ENCODE measurements around the gene NR3C2. TPM values are rescaled to one million over a fixed set of nuclear protein-coding genes. Genes with fewer than 3 reads are reported as not detected.

NR3C2 gene
- polyA plus RNA-seq, 1 of the 3 experiments (the other 2 are of a cell fraction) = 0.02 TPM

DNA sequence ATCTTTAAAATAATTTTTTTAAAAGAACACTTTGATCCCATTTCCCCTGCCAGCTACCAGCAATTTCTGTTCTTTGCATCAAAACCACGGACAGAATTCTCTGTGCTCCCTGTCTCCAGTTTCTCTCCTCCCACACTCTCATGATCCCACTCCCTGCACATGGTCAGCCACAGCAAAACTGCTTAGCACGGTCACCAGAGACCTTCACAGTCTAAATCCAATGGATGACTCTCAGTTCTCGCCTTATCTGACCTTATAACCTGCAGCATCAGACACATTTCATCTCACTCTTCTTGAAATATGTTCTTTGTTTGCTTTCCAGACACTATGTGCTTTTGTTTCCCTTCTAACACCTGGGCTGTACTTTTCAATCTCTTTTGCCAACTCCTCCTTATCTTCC, 131.5 kb downstream of the NR3C2 start:
- Histone ChIP-seq H3F3A (replicated peaks; ENCODE audit: insufficient read depth) (no peaks in the 10 kb centered on the region), H3K9me2 (no peaks in the 10 kb centered on the region), H3K36me3 (replicated peaks in 1 of 2; ENCODE audit: control insufficient read depth in 1 of 2, insufficient read depth in 2 of 2, low read length in 1 of 2) (no peaks in the 10 kb centered on the region), H2AFZ (ENCODE audit: low read depth) (no peak overlapping the region), H3K27me3 (ENCODE audit: insufficient read depth) (no peaks in the 10 kb centered on the region), H4K20me1 (ENCODE audit: insufficient read depth) (no peaks in the 10 kb centered on the region), H3K4me2 (no peak overlapping the region), H3K9ac (no peak overlapping the region), H3K4me3 (ENCODE audit: low read depth in 2 of 2, low read length in 1 of 2) (no peak overlapping the region), H3K27ac (ENCODE audit: low read depth in 2 of 2, low read length in 1 of 2) (no peak overlapping the region), H3K4me1 (ENCODE audit: control insufficient read depth in 1 of 2, insufficient read depth in 2 of 2, low read depth in 1 of 2, low read length in 1 of 2) (no peaks in the 10 kb centered on the region), H3K79me2 (ENCODE audit: insufficient read depth) (no peaks in the 10 kb centered on the region), H3K9me3 (no peaks in the 10 kb centered on the region; the same call in 1 of the 2 replicates)
- no peak for DNase-seq
- POLR2A ChIA-PET = no interaction called here
- CTCF ChIA-PET = no interaction called here
- TF ChIP-seq, protein P1, sequence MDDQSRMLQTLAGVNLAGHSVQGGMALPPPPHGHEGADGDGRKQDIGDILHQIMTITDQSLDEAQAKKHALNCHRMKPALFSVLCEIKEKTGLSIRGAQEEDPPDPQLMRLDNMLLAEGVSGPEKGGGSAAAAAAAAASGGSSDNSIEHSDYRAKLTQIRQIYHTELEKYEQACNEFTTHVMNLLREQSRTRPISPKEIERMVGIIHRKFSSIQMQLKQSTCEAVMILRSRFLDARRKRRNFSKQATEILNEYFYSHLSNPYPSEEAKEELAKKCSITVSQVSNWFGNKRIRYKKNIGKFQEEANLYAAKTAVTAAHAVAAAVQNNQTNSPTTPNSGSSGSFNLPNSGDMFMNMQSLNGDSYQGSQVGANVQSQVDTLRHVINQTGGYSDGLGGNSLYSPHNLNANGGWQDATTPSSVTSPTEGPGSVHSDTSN (IDR thresholded peaks at IDR 0.05) = no peak
- TF ChIP-seq EP300 (IDR thresholded peaks at IDR 0.05; ENCODE audit: borderline replicate concordance in 1 of 2, low read depth in 1 of 2, low read length in 1 of 2) = no peak
- no peak for TF ChIP-seq POLR2AphosphoS5 (IDR thresholded peaks at IDR 0.05; ENCODE audit: low read depth, low read length)
- 26% methylated on average over 3 of the region's 3 CpGs for WGBS (ENCODE audit: low lambda C conversion rate)

DNA sequence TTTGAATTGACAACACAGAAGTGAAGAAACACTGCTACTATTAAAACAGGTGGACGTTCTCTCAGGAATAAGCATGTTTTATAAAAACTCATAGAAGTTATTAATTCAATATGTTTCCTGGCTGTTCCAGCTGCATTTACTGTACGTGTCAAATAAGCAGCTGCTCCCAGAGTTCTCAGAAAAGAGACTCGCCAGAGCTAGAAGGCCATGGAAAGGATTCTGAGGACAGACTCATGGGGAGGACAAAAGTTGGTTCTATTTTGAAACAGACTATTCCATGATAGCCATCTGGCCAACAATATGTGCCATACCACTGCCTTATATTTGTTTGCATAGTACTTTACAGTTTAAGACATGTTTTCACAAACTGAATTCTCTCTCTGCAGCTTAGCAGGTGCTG, 136.5 kb downstream of the NR3C2 start:
- Histone ChIP-seq H3K9ac (no peak overlapping the region), H3K36me3 (replicated peaks in 1 of 2; ENCODE audit: control insufficient read depth in 1 of 2, insufficient read depth in 2 of 2, low read length in 1 of 2) (no peaks in the 10 kb centered on the region), H3K4me1 (ENCODE audit: control insufficient read depth in 1 of 2, insufficient read depth in 2 of 2, low read depth in 1 of 2, low read length in 1 of 2) (no peaks in the 10 kb centered on the region; a peak in 1 of 4 replicates), H3F3A (replicated peaks; ENCODE audit: insufficient read depth) (no peaks in the 10 kb centered on the region), H3K9me2 (no peaks in the 10 kb centered on the region), H4K20me1 (ENCODE audit: insufficient read depth) (no peaks in the 10 kb centered on the region), H3K4me3 (ENCODE audit: low read depth in 2 of 2, low read length in 1 of 2) (no peak overlapping the region), H3K4me2 (no peak overlapping the region), H2AFZ (ENCODE audit: low read depth) (no peak overlapping the region), H3K27ac (ENCODE audit: low read depth in 2 of 2, low read length in 1 of 2) (no peak overlapping the region), H3K27me3 (ENCODE audit: insufficient read depth) (no peaks in the 10 kb centered on the region), H3K9me3 (no peaks in the 10 kb centered on the region; the same call in 1 of the 2 replicates), H3K79me2 (ENCODE audit: insufficient read depth) (no peaks in the 10 kb centered on the region)
- TF ChIP-seq, protein P2, sequence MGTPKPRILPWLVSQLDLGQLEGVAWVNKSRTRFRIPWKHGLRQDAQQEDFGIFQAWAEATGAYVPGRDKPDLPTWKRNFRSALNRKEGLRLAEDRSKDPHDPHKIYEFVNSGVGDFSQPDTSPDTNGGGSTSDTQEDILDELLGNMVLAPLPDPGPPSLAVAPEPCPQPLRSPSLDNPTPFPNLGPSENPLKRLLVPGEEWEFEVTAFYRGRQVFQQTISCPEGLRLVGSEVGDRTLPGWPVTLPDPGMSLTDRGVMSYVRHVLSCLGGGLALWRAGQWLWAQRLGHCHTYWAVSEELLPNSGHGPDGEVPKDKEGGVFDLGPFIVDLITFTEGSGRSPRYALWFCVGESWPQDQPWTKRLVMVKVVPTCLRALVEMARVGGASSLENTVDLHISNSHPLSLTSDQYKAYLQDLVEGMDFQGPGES (IDR thresholded peaks at IDR 0.05; ENCODE audit: low read depth, low read length) = no peak
- no peak for TF ChIP-seq FOSL2 (IDR thresholded peaks at IDR 0.05; ENCODE audit: borderline replicate concordance, low read depth)
- no peak for TF ChIP-seq EZH2phosphoT487 (IDR thresholded peaks at IDR 0.05; ENCODE audit: borderline replicate concordance, low read depth)
- TF ChIP-seq SIN3A (IDR thresholded peaks at IDR 0.05; ENCODE audit: borderline replicate concordance, low read depth, low read length) = no peak
- no peak for TF ChIP-seq GATA2 (CRISPR knock-in tag; IDR thresholded peaks at IDR 0.05)
- TF ChIP-seq MXI1 (IDR thresholded peaks at IDR 0.05; ENCODE audit: low read depth, low read length) = no peak
- TF ChIP-seq, protein P3, sequence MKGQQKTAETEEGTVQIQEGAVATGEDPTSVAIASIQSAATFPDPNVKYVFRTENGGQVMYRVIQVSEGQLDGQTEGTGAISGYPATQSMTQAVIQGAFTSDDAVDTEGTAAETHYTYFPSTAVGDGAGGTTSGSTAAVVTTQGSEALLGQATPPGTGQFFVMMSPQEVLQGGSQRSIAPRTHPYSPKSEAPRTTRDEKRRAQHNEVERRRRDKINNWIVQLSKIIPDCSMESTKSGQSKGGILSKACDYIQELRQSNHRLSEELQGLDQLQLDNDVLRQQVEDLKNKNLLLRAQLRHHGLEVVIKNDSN (IDR thresholded peaks at IDR 0.05; ENCODE audit: borderline replicate concordance, low read depth) = no peak
- TF ChIP-seq EP300 (IDR thresholded peaks at IDR 0.05; ENCODE audit: borderline replicate concordance in 1 of 2, low read depth in 1 of 2, low read length in 1 of 2) = no peak
- TF ChIP-seq, protein P4, sequence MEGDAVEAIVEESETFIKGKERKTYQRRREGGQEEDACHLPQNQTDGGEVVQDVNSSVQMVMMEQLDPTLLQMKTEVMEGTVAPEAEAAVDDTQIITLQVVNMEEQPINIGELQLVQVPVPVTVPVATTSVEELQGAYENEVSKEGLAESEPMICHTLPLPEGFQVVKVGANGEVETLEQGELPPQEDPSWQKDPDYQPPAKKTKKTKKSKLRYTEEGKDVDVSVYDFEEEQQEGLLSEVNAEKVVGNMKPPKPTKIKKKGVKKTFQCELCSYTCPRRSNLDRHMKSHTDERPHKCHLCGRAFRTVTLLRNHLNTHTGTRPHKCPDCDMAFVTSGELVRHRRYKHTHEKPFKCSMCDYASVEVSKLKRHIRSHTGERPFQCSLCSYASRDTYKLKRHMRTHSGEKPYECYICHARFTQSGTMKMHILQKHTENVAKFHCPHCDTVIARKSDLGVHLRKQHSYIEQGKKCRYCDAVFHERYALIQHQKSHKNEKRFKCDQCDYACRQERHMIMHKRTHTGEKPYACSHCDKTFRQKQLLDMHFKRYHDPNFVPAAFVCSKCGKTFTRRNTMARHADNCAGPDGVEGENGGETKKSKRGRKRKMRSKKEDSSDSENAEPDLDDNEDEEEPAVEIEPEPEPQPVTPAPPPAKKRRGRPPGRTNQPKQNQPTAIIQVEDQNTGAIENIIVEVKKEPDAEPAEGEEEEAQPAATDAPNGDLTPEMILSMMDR (IDR thresholded peaks at IDR 0.05) = no peak
- TF ChIP-seq POLR2AphosphoS5 (IDR thresholded peaks at IDR 0.05; ENCODE audit: low read depth, low read length) = no peak
- TF ChIP-seq, protein P5, sequence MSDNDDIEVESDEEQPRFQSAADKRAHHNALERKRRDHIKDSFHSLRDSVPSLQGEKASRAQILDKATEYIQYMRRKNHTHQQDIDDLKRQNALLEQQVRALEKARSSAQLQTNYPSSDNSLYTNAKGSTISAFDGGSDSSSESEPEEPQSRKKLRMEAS (IDR thresholded peaks at IDR 0.05; ENCODE audit: low read depth) = no peak
- TF ChIP-seq RCOR1 (IDR thresholded peaks at IDR 0.05; ENCODE audit: low read length) = no peak
- no peak for TF ChIP-seq NFIC (IDR thresholded peaks at IDR 0.05; ENCODE audit: borderline replicate concordance)
- no peak for TF ChIP-seq ELF1 (IDR thresholded peaks at IDR 0.05)
- TF ChIP-seq YY1 (IDR thresholded peaks at IDR 0.05; ENCODE audit: low read depth) = no peak
- TF ChIP-seq TEAD4 (IDR thresholded peaks at IDR 0.05; ENCODE audit: borderline replicate concordance, insufficient read depth) = no peak
- no peak for TF ChIP-seq CHD2 (IDR thresholded peaks at IDR 0.05; ENCODE audit: low read length, partially characterized antibody)
- 24% methylated on average over 3 of the region's 3 CpGs for WGBS (ENCODE audit: low lambda C conversion rate)
- no peak for DNase-seq
- ChIA-PET POLR2A (no interaction called here), CTCF (interaction anchor here (1.5 kb wide), 1 partner anchor 29 kb away, joined by 4 read pairs; no protein-coding TSS in a partner anchor)

Measured in SK-N-SH (cell line).